Testis (tissue), 2 donors: ENCODE measurements around the gene PCCB.

Experiments used
- POLR2A ChIP-seq: fragments of 450-650 bp; IDR thresholded peaks from one replicate; pipeline ENCODE4 v1.6.1; 2017; ENCODE audit warnings: antibody characterized with exemption, mild to moderate bottlenecking, moderate library complexity
- TF ChIP-seq, protein P1 (sequence below), 3 experiments: fragments of 450-650 bp in 2 of 3; fragments of 200-600 bp in 1 of 3; sonication (generic) in 1 of 3; IDR thresholded peaks; one replicate each; pipeline ENCODE4 v1.5.1; 2016 to 2019; ENCODE audit warnings: antibody characterized with exemption in 3 of 3, mild to moderate bottlenecking in 2 of 3, moderate library complexity in 1 of 3

DNA sequence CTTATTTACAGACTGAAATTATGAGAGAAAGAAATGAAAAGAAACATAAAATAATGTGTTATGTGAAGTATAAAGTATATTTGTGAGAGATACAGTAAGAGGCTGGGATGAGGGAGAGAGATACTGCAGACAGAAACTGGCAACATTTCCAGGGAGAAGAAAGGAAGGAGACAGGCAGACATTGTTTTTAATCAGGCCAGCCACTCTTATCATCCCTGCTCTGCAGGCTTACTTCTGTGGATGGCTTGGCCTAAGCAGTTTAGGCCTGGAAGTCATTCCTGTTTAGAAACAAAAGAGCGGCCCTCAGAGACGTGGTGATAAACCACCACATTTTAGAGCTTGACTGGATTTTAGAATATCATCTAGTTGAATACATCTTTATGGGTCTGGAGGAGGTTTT lies 12.4 kb downstream of the PCCB start:
- TF ChIP-seq, protein P1, sequence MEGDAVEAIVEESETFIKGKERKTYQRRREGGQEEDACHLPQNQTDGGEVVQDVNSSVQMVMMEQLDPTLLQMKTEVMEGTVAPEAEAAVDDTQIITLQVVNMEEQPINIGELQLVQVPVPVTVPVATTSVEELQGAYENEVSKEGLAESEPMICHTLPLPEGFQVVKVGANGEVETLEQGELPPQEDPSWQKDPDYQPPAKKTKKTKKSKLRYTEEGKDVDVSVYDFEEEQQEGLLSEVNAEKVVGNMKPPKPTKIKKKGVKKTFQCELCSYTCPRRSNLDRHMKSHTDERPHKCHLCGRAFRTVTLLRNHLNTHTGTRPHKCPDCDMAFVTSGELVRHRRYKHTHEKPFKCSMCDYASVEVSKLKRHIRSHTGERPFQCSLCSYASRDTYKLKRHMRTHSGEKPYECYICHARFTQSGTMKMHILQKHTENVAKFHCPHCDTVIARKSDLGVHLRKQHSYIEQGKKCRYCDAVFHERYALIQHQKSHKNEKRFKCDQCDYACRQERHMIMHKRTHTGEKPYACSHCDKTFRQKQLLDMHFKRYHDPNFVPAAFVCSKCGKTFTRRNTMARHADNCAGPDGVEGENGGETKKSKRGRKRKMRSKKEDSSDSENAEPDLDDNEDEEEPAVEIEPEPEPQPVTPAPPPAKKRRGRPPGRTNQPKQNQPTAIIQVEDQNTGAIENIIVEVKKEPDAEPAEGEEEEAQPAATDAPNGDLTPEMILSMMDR (IDR thresholded peaks at IDR 0.05): no peak
- no peak for TF ChIP-seq POLR2A
